ENCODE measurements around the gene FBH1.

The FBH1 gene

DNA sequence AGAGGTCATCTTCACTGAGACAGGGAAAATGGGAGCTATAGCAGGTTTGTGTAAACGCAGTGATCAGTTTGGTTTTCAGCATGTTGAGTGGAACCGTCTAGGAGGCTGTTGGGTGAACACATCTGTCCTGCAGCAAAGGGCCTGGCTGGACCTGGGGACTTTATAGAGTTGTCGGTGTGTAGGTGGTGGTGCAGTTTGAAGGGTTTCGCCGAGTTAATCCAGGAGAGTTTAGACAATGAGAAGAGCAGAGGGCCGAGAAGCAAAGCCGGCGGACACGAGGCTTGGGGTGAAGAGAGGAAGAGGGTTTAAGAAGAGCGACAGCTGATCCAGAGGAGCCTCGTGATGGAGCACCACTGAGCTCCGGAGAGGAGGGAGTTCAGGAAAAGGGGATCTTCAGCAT, 48.2 kb downstream of the FBH1 start:
- no peak overlapping the region for H3K9ac ChIP-seq (ENCODE audit: low read depth, low read length)
- H3K27me3 ChIP-seq (ENCODE audit: insufficient read depth, low read length, poor library complexity) = no peaks in the 10 kb centered on the region
- no peak for TF ChIP-seq EZH2 (IDR thresholded peaks at IDR 0.05; ENCODE audit: borderline replicate concordance, low read depth, low read length, severe bottlenecking)
- TF ChIP-seq, protein P1, sequence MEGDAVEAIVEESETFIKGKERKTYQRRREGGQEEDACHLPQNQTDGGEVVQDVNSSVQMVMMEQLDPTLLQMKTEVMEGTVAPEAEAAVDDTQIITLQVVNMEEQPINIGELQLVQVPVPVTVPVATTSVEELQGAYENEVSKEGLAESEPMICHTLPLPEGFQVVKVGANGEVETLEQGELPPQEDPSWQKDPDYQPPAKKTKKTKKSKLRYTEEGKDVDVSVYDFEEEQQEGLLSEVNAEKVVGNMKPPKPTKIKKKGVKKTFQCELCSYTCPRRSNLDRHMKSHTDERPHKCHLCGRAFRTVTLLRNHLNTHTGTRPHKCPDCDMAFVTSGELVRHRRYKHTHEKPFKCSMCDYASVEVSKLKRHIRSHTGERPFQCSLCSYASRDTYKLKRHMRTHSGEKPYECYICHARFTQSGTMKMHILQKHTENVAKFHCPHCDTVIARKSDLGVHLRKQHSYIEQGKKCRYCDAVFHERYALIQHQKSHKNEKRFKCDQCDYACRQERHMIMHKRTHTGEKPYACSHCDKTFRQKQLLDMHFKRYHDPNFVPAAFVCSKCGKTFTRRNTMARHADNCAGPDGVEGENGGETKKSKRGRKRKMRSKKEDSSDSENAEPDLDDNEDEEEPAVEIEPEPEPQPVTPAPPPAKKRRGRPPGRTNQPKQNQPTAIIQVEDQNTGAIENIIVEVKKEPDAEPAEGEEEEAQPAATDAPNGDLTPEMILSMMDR (IDR thresholded peaks at IDR 0.05; ENCODE audit: borderline replicate concordance, extremely low read depth, low read length, poor library complexity, severe bottlenecking) = no peak
- no peak overlapping the region for H3K4me2 ChIP-seq (ENCODE audit: insufficient read depth, low read length)
- no peak overlapping the region for H3K27ac ChIP-seq (ENCODE audit: low read length)
- H4K20me1 ChIP-seq (ENCODE audit: insufficient read depth, low read length) = no peaks in the 10 kb centered on the region
- H3K4me1 ChIP-seq (ENCODE audit: insufficient read depth, low read length) = no peaks in the 10 kb centered on the region
- no peaks in the 10 kb centered on the region for H3K79me2 ChIP-seq (ENCODE audit: insufficient read depth, low read length)
- no peak for DNase-seq
- no peaks in the 10 kb centered on the region for H3K9me3 ChIP-seq (ENCODE audit: insufficient read depth, low read length, severe bottlenecking)
- H3K4me3 ChIP-seq (ENCODE audit: low read depth in 1 of 2, low read length in 2 of 2) = no peak overlapping the region
- H2AFZ ChIP-seq (ENCODE audit: low read depth, low read length) = no peak overlapping the region
- ATAC-seq (ENCODE audit: insufficient read depth, low read depth) = no peak
- H3K36me3 ChIP-seq (ENCODE audit: insufficient read depth, low read length) = peaks cover 37% of the 10 kb centered on the region

GRCh38 chr10:5940807-5941218, 50.8 kb downstream of the FBH1 start:
- H3K9me3 ChIP-seq (ENCODE audit: insufficient read depth, low read length, severe bottlenecking) = no peaks in the 10 kb centered on the region
- H3K9ac ChIP-seq (ENCODE audit: low read depth, low read length) = no peak overlapping the region
- no peak overlapping the region for H3K4me3 ChIP-seq (ENCODE audit: low read depth in 1 of 2, low read length in 2 of 2)
- H3K79me2 ChIP-seq (ENCODE audit: insufficient read depth, low read length) = no peaks in the 10 kb centered on the region
- ATAC-seq (ENCODE audit: insufficient read depth, low read depth) (no peak), DNase-seq (no peak)
- no peak for TF ChIP-seq EZH2 (IDR thresholded peaks at IDR 0.05; ENCODE audit: borderline replicate concordance, low read depth, low read length, severe bottlenecking)
- TF ChIP-seq, protein P1 (IDR thresholded peaks at IDR 0.05; ENCODE audit: borderline replicate concordance, extremely low read depth, low read length, poor library complexity, severe bottlenecking) = no peak
- H3K27ac ChIP-seq (ENCODE audit: low read length) = no peak overlapping the region
- peaks cover 23% of the 10 kb centered on the region for H3K36me3 ChIP-seq (ENCODE audit: insufficient read depth, low read length)
- no peaks in the 10 kb centered on the region for H3K27me3 ChIP-seq (ENCODE audit: insufficient read depth, low read length, poor library complexity)
- no peak overlapping the region for H3K4me2 ChIP-seq (ENCODE audit: insufficient read depth, low read length)
- no peaks in the 10 kb centered on the region for H4K20me1 ChIP-seq (ENCODE audit: insufficient read depth, low read length)
- H3K4me1 ChIP-seq (ENCODE audit: insufficient read depth, low read length) = no peaks in the 10 kb centered on the region
- H2AFZ ChIP-seq (ENCODE audit: low read depth, low read length) = no peak overlapping the region

DNA sequence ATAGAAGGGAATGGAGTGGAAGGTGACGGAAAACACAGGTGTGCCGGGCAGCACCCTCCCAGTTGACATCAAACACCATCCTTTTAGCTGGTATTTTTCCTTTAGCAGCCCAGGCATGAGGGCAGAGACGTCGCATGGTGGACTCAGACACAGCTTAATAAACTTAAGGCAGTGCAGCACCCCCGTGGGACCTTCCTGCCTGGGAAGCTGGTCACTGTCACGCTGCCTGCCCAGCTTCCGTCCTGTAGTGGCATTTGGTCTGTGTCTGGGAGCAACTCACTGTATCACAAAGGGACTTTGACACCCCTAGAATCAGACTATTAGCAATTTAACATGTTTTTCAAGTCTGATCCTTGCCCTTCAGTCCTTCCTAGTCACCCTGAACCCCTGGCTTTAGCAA, 51.5 kb downstream of the FBH1 start:
- Histone ChIP-seq H3K27ac (ENCODE audit: low read length) (no peak overlapping the region), H4K20me1 (ENCODE audit: insufficient read depth, low read length) (no peaks in the 10 kb centered on the region), H3K79me2 (ENCODE audit: insufficient read depth, low read length) (no peaks in the 10 kb centered on the region), H3K9me3 (ENCODE audit: insufficient read depth, low read length, severe bottlenecking) (no peaks in the 10 kb centered on the region), H2AFZ (ENCODE audit: low read depth, low read length) (no peak overlapping the region), H3K36me3 (ENCODE audit: insufficient read depth, low read length) (peaks cover 16% of the 10 kb centered on the region), H3K4me1 (ENCODE audit: insufficient read depth, low read length) (no peaks in the 10 kb centered on the region), H3K27me3 (ENCODE audit: insufficient read depth, low read length, poor library complexity) (no peaks in the 10 kb centered on the region), H3K9ac (ENCODE audit: low read depth, low read length) (no peak overlapping the region), H3K4me3 (ENCODE audit: low read depth in 1 of 2, low read length in 2 of 2) (no peak overlapping the region), H3K4me2 (ENCODE audit: insufficient read depth, low read length) (no peak overlapping the region)
- DNase-seq (no peak), ATAC-seq (ENCODE audit: insufficient read depth, low read depth) (no peak)
- TF ChIP-seq, protein P1 (IDR thresholded peaks at IDR 0.05; ENCODE audit: borderline replicate concordance, extremely low read depth, low read length, poor library complexity, severe bottlenecking) = no peak
- TF ChIP-seq EZH2 (IDR thresholded peaks at IDR 0.05; ENCODE audit: borderline replicate concordance, low read depth, low read length, severe bottlenecking) = no peak

GRCh38 chr10:5942001-5942400, 52.0 kb downstream of the FBH1 start:
- no peak overlapping the region for H3K27ac ChIP-seq (ENCODE audit: low read length)
- H3K4me2 ChIP-seq (ENCODE audit: insufficient read depth, low read length) = no peak overlapping the region
- no peaks in the 10 kb centered on the region for H3K79me2 ChIP-seq (ENCODE audit: insufficient read depth, low read length)
- H3K36me3 ChIP-seq (ENCODE audit: insufficient read depth, low read length) = peaks cover 12% of the 10 kb centered on the region
- no peak overlapping the region for H3K4me3 ChIP-seq (ENCODE audit: low read depth in 1 of 2, low read length in 2 of 2)
- no peaks in the 10 kb centered on the region for H3K27me3 ChIP-seq (ENCODE audit: insufficient read depth, low read length, poor library complexity)
- H3K4me1 ChIP-seq (ENCODE audit: insufficient read depth, low read length) = no peaks in the 10 kb centered on the region
- no peaks in the 10 kb centered on the region for H3K9me3 ChIP-seq (ENCODE audit: insufficient read depth, low read length, severe bottlenecking)
- ATAC-seq (ENCODE audit: insufficient read depth, low read depth) = no peak
- H2AFZ ChIP-seq (ENCODE audit: low read depth, low read length) = no peak overlapping the region
- no peak overlapping the region for H3K9ac ChIP-seq (ENCODE audit: low read depth, low read length)
- no peak for DNase-seq
- no peak for TF ChIP-seq EZH2 (IDR thresholded peaks at IDR 0.05; ENCODE audit: borderline replicate concordance, low read depth, low read length, severe bottlenecking)
- TF ChIP-seq, protein P1 (IDR thresholded peaks at IDR 0.05; ENCODE audit: borderline replicate concordance, extremely low read depth, low read length, poor library complexity, severe bottlenecking) = no peak
- H4K20me1 ChIP-seq (ENCODE audit: insufficient read depth, low read length) = no peaks in the 10 kb centered on the region

Data from DND-41 (cell line).